Measurements from ENCODE around the gene HRH3. TPM values are rescaled to one million over a fixed set of nuclear protein-coding genes. Genes with fewer than 3 reads are reported as not detected.

HRH3 gene
- total RNA-seq, 1 donor from 2014 or later: not detected

GRCh38 chr20:62201173-62202082 lies 18.6 kb downstream of the HRH3 start:
- DNase-seq (ENCODE audit: low read depth, low spot score): no peak

- no peak for DNase-seq (ENCODE audit: low read depth, low spot score)
Observed at GRCh38 chr20:62200491-62201172, 19.4 kb downstream of the HRH3 start.

- DNase-seq (ENCODE audit: low read depth, low spot score): no peak
Observed at GRCh38 chr20:62198931-62199330, 21.1 kb downstream of the HRH3 start.

- DNase-seq (ENCODE audit: low read depth, low spot score): no peak
Observed at GRCh38 chr20:62198496-62198895, 21.6 kb downstream of the HRH3 start.

GRCh38 chr20:62197801-62198200 lies 22.3 kb downstream of the HRH3 start:
- no peak for DNase-seq (ENCODE audit: low read depth, low spot score)

GRCh38 chr20:62197311-62197710 lies 22.8 kb downstream of the HRH3 start:
- no peak for DNase-seq (ENCODE audit: low read depth, low spot score)

GRCh38 chr20:62196286-62196685 lies 23.8 kb downstream of the HRH3 start:
- no peak for DNase-seq (ENCODE audit: low read depth, low spot score)

- DNase-seq (ENCODE audit: low read depth, low spot score): no peak
Observed at GRCh38 chr20:62195736-62196135, 24.3 kb downstream of the HRH3 start.

GRCh38 chr20:62195075-62195405 lies 25.0 kb downstream of the HRH3 start:
- DNase-seq (ENCODE audit: low read depth, low spot score): no peak

GRCh38 chr20:62193079-62194025 lies 26.7 kb downstream of the HRH3 start:
- DNase-seq (ENCODE audit: low read depth, low spot score): no peak

- DNase-seq (ENCODE audit: low read depth, low spot score): no peak
Observed at GRCh38 chr20:62192635-62193034, 27.4 kb downstream of the HRH3 start.

- no peak for DNase-seq (ENCODE audit: low read depth, low spot score)
Observed at GRCh38 chr20:62191781-62192559, 28.1 kb downstream of the HRH3 start.

GRCh38 chr20:62190639-62191411 lies 29.3 kb downstream of the HRH3 start:
- no peak for DNase-seq (ENCODE audit: low read depth, low spot score)

- DNase-seq (ENCODE audit: low read depth, low spot score): peak; percentile 33
Observed at GRCh38 chr20:62186887-62187866, 32.9 kb downstream of the HRH3 start.

- DNase-seq (ENCODE audit: low read depth, low spot score): no peak
Observed at GRCh38 chr20:62186096-62186426, 34.0 kb downstream of the HRH3 start.

- DNase-seq (ENCODE audit: low read depth, low spot score): no peak
Observed at GRCh38 chr20:62183426-62184142, 36.5 kb downstream of the HRH3 start.

- peak; percentile 79 for DNase-seq (ENCODE audit: low read depth, low spot score)
Observed at GRCh38 chr20:62182469-62183425, 37.3 kb downstream of the HRH3 start, which contains the start of gene MTG2. Gene MTG2, plus strand, starts transcription at chr20:62183028. Its CDS starts 10,393 bp downstream, at chr20:62193421.

All from pulmonary artery endothelial cell (primary cell).